Measurements from ENCODE around the gene C15orf62.

C15orf62 gene

DNA sequence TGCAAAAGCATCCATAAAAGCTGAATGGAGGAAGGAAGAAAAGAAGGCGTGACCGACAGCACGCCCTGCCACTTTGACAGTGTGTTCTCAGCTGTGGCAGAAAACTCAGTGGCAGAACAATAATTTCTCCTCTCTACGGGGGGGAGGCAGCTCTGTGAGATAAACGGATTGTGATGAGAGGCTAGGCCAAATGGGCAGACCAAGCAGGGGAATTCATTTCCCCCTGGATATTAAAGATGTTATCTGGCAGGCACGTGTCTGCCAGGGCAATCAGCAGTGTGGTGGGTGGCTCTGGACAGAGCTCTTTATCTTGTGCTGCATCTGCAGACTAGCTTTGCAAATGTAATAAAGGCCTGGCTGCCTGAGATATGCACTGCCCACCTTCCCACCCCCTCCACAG is 12.8 kb upstream of the C15orf62 start:
- DNase-seq, result no peak

- DNase-seq, result no peak
Measured at GRCh38 chr15:40759961-40760360, 9.8 kb upstream of the C15orf62 start.

- DNase-seq, result peak; percentile 65
Measured at GRCh38 chr15:40762919-40763800, 6.6 kb upstream of the C15orf62 start.

DNA sequence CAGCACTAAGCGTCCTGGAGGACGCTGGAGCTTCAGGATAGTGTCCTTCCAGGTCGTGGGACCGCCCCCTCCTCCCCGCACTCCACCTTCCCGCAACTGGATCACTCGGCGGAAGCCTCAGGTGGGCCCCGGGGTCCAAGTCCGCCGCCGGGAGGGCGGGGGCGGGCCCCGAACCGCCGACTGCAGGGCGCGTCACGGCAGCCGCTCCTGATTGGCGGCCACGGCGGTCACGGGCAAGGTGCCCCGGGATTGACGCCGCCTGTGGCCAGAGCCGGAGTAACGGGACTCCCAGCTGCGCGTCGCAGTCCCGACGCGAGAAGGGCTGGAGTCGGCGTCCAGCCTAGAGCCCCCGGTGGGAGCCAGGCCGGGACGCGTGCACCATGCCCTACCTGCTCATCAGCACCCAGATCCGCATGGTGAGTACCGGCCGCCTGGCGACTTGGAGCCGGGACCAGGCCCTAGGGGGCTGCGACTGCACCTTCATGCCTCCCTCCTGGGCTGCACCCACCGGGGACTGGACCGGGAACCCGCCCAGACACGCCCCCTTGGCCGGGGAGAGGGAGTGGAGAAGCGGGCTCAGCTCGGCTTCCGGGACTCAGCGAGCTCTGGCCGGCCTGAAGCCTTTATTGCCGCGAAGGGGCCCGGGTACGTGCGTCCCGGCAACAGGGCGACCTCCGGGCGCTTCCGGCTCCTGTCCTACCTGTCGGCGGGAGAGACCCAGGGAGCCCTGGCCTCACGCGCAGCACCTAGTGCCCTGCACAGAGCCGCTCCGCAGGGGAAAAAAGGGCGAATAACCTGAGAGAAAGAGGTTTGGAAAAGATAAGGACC is 5.8 kb upstream of the C15orf62 start, which contains the start of gene GCHFR:
Gene GCHFR, plus strand, starts transcription at position 268 of the 828 bp plus-strand sequence. Its CDS starts 113 bp downstream, at position 381.
- DNase-seq, result peak; percentile 48

DNA sequence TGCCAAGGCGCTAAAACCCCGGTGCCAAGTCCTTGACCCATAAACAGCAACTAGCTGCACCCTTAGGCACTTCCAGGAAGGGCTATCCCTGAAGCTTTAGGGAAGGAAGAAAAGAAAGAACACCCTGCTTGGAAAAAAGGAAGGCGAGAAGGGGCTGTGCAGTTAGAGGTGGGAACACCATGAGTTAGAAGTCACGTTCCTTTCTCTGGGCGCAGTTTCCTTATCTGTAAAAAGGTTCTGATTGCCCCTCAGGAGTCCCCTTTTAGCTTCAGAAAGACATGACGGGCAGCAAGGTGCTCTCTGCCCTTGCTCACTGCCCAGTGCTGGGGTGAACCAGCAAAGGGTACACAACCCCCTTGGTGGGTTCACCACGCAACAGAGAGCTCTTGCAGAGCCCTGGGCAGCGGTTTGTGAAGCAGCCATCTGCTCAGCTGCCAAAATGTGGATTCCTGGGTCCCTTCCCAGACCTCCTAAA is 5.1 kb upstream of the C15orf62 start:
- DNase-seq, result no peak

DNA sequence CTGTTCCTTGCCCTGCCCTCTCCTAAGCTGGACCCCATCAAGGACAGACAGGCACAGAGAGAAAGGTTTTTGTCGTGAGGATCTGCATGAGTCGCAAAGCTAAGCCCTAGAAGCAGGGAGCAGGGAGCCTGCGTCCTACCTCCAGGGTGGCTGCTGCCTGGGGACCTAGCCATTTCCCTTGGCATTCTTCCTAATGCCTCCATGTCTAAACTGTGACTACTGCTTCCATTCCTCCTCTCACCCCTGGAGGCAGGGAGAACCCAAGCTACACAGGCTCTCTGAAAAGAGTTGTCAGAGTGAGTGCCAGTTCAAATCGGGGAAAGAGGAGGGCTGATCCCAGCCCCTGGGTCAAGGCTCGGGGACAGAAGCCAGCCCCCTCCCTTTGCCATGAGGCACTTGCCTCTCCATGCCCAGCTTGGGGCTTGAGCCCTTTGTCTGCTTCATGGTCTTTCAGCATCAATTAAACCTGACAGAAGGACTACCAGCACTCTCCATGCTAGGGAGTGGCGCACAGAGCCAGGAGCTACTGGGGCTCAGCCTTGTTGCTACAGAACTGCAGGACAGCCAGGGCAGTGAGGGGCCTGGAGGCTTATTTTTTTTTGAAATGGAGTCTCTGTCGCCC is 3.5 kb upstream of the C15orf62 start:
- peak; percentile 21 for DNase-seq

- DNase-seq, result no peak
Measured at GRCh38 chr15:40766906-40767837, 2.6 kb upstream of the C15orf62 start.

DNA sequence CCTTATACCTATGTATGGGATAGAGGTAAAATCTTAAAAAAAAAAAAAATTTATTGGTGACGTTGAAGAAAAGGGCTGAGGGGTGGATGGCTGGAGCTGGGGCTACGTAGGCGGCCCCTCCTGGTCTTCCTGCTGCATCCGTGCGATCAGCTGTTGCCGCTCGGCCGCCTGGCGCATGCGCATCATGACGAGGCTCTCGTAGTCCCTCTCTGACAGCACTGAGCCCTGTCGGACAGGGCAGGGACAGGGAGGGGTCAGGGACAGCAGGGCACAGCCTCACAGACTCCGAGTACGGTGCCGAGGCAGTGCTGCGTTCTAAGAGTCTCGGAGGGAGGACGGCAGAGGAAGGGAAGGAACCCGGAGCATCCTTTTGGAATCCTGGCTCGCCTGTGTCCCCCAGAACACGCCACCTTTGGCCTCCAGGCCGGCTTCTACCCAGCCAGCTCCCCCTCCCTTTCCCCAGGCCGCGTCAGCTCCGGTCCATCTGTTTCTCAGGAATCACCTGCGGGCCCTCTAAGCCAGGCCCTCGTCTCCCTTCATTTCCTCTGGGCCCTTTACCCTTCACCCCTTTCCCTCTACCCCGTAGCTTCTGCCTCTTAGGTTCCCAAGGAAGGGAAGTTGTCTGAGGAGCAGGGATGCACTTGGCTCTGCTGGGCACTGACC is 1.8 kb upstream of the C15orf62 start:
- no peak for DNase-seq

- DNase-seq, result no peak
Measured at GRCh38 chr15:40768521-40769273, 1.1 kb upstream of the C15orf62 start.

DNA sequence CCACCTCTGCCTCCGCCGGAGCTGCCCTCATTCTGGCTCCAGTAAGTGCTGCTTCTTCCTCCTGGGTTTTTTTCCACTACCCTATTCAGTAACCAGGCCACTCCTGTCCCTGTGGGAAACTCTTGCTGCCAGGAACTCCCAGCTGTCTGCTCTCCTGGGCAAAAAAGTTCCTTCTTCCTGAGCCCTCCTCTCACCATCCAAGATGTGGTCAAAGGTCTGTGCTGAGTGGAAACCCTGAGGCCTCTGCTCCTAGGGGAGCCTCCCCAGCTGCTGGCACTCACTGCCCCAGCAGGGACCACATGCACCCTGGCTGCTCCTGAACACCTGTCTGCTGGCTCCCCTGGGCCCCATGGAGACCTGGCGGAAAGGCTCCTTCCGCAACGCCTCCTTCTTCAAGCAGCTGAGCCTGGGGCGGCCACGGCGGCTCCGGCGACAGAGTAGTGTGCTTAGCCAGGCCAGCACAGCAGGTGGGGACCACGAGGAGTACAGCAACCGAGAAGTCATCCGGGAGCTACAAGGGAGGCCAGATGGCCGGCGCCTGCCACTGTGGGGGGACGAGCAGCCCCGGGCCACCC is 454 bp downstream of the C15orf62 start:
- no peak for DNase-seq

DNA sequence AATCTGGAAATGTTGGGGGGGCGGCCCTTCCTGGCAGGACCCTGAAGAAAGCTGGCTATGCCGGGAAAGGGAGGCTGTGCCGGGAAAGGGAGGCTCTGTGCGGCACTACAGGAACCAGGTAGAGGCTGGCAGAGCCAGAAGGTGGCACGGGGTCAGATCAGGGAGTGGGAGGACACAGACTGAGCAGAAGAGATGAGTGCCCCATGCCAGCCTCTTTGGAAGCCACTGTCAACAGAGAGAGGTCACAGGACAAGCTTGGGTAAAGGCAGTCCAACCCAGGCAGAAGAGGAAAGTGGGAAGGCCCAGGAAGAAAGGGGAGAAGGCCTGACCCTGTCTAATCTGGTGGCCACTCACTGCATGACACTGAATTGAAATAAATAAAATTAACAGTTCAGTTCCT is 1.5 kb downstream of the C15orf62 start:
- DNase-seq, result no peak

- DNase-seq, result no peak
Measured at GRCh38 chr15:40772014-40772413, 2.2 kb downstream of the C15orf62 start.

- DNase-seq, result no peak
Measured at GRCh38 chr15:40773496-40773895, 3.7 kb downstream of the C15orf62 start.

DNA sequence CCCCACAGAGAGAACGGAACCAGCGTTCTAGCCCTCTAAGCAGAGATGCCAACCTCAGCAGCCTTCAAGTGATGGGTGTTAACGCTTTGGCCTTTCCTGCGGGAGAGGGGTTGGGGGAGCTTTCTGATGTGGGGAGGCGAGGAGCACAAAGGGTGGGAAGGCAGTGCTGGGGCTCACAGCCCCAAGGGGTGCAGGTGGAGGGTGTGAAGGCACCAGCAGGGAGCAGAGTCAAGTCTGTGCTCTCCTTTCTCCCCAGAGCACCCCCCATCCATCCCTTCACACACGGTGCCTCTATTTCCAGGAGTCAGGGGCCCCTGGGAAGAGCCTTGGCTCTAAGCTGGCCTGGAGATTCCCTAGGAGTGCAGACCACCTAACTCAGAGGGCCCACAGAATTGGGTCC is 4.1 kb downstream of the C15orf62 start:
- DNase-seq, result no peak

- no peak for DNase-seq
Measured at GRCh38 chr15:40775007-40775406, 5.2 kb downstream of the C15orf62 start.

DNA sequence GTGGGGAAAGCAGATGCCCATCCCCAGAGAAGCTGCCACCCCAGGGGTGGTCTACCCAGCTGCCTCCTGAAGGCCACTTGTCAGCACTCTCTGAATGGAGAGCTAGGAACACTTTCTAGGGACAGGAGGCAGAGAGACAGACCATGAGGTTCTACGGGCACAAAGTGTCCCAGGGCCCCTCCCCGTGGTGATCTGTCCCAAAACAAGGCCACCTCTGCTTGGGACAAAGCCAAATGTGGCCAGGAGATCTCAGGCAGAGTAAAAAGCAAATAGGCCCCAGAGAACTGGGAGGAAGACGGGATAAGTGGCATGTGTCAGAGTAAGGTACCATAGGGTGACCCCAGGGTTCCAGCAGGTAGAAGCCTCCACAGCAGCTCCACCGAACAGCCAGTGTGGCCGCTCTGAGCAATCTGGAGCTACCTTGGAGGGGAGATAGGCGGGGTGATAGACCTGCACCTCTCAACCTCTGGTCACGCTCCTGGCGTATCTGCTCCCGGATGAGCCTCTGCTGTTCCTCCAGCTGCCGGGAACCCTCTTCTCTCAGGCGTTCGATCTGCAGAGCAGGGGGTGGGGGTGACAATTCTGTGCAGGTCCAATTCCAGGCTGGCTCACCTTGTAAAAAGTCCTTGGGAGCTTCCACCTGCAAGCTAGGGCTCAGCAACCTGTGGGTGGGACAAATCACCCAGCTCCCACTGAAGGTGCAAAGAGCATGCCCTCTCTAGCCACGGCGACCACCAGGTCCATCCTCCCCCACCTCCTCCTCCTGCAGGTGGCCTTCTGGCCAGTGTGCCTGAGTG is 6.2 kb downstream of the C15orf62 start:
- DNase-seq, result no peak

DNA sequence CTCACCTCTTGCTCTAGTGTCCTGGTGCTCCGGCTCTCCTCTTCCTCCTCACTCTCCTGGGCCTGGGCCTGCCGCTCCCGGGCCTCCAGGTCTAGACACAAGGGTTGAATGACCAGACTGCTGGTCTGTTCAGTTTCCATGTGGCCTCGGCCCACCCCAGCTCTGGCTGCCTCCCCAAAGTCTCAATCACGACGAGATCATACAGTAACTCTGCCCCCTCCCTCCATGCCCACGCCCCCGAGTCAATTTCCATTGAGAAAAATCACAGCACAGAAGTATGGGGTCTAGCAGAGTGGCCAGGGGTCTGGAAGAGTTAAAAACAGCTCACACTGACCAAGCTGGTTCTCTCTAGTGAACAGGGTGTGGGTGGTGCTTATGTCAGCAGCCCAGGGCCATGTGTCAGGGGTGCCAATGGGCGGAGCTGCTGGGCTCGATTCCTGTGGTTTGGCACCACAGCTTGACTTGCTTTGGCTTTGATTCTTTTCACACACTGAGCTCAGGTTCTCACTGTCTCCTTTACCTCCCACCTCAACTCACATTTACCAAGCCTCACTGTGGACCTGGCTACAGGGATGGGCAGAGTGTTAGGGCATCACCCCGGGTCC is 6.9 kb downstream of the C15orf62 start:
- DNase-seq, result no peak

- no peak for DNase-seq
Measured at GRCh38 chr15:40782609-40783227, 12.9 kb downstream of the C15orf62 start.
